ENCODE measurements around the gene PPARA. TPM values are rescaled to one million over a fixed set of nuclear protein-coding genes. Genes with fewer than 3 reads are reported as not detected.
"Not testable (repeated sequence)": the region's sequence is repeated elsewhere in the genome, so short reads cannot be mapped to it uniquely, and the experiment has no call there.

Gene PPARA
- polyA plus RNA-seq, 10 donors, result 15.9 to 25.7 (median 20.6) TPM

DNA sequence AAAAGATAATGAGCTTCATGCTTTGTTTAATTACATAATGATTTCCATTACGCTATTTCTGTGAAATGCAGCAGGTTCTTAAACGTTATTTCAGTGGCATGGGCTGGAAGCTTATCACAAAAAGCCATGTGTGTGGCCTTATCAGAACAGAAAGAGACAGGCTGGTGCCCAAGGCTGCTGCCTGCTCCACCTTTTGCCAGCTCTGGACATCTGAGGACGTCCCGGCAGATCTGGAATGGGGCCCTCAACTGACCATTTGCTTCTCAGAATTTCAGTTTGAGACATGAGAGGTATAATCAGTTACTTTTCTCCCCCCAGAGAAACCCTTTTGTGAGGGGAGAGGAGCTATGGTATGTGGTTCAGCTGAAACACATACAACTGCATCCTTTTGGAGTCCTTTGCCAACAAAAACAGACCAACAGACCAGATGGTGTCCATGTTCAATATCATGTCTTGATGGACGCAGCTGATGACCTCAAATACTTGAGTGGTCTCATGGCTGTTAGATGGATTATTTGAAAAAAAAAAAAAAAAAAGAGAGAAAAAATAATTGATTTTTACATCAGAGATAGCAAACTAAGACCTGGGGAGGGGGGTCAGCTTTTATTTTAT, 91.2 kb downstream of the PPARA start:
- DNase-seq, result no peak

DNA sequence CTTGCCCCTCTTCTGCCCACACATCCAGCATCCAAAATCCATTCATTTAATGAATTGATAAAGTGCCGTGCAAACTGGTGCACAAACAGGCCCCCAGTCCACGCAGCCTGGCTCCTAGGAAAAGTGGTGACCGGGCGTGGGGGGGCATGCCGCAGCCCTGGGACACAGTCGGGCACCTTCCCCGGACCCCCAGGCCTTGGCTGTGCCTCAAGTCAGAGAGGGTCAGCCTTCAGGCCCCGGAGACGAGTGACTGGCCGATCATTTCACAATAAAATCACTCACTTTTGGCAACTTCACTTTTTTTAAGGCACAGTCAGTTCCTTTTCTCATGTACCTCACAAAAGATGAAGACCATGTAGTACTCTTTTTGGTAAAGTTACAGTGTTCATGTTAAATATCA, 91.8 kb downstream of the PPARA start:
- no peak for DNase-seq

DNA sequence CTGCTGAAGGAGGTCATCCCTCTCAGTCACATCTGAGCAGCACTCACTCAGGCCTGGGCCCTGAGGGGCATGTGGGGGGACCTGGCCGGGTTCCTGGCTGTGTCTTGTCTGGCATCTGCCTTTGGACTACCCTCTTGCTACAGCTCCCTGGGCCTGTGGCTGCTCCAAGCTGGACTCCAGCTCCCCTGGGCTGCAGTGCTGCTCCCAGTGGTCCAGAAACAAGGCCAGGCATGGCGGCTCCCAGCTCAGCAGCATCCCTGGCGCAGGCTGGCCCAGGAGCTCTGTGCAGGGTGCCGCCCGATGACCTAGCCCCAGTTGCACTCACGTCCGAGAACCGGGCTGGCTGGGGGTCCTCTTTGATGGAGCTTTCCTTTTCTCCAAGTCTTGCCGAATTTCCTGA, 94.4 kb downstream of the PPARA start:
- DNase-seq, result no peak

DNA sequence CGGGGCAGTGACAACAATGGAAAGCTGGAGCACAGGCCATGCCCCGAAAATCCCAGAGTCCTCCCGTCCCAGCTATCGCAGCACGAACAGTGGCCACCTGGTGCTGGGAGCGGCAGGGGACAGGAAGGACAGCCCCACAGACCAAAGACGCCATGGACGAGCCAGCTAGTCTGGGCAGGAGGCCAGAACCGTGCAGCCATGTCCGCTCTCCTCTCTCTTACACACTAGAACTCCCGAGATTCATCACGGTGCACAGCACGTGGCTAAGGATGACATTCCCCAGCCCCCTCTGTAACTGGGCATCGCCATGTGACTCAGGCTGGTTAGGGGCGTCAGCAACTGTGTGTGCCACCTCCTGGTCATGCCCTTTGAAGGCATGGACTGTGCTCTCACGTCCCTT, 95.2 kb downstream of the PPARA start:
- peak; percentile 51 to 81 (median 69) for DNase-seq

DNA sequence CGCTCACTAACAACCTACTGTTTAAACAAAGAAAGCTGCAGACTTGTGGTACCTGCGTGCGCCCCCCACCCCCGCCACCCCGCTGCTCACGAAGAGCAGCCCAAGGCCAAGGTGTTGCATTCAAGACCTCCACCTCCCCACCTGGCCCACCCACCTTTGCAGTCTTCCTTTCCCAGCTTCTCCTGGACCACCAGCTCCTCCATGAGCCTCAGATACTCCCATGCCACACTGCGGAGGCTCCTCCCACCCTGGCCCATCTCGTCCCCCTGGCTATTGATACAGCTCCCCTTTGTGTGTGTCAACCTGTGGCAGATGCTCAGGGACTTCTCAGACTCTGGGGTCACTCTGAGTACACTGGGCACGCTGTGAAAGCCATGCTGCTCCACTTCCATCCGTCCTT, 95.9 kb downstream of the PPARA start:
- DNase-seq, result no peak

DNA sequence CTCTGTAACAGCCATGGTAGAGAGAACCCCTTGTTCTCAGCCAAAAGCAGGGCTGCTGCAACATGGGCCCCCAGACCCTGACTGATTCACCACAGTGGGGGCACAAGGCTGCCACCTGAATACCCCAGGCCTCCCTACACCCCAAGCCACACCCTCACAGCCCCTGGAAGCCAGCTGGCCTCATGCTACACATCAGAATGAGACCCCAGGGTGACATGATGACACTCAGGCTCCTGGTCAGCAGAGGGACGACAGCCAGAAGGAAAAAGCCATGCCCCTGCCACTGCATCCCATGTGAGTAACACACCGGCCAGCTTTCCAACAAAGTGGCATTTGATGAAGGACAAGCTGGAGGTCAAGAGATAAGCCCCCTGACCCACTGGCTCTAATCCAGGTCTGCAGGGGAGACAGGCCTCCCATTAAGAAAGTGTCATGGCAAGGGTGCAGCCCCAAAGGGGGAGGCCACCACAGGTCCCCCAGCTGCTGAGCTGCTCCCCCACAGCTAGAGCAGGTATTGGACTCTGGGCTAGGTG, 97.2 kb downstream of the PPARA start:
- no peak for DNase-seq

DNA sequence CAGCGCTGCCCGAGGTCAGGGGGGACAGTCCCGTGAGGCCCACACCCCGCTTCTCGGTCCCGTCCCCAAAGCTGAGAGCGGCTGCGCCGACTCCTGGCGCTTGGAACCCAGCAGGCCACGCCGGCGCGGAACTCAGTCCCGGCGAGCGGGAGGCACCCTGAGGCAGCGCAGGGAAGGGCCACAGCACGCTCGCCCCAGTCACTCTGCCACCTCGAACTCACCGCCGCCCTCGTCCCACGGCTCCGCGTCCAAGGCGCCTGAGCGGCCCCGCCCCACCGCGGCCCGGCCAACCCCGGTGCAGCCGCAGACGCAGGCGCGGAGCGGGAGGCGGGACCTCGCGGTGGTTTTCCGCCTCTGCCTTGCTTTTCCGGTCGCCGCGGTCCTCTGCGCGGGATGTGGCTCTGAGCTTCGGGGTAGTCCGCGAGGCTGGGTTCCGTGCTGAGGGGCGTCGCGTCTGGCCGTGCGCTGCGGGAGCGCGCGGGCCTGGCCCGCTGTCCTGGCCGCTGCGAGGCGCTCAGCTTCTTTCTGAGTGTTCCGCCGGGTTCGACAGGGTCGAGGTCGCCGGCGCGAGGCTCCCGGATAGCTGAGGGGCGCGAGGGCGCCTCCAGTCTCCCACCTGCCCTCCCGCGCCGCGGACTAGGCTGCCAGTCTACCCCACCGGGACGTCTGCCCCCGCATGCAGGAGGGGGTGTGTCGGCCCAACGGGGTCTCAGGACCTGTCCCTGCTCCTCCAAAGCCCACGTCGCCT, 99.9 kb downstream of the PPARA start, which contains the start of gene CDPF1:
TSS of gene CDPF1 (minus strand) at position 259 of the 748 bp plus-strand sequence. CDS start 2,009 bp downstream, outside the sequence.
- peak; percentile 88 to 96 (median 93) for DNase-seq

DNA sequence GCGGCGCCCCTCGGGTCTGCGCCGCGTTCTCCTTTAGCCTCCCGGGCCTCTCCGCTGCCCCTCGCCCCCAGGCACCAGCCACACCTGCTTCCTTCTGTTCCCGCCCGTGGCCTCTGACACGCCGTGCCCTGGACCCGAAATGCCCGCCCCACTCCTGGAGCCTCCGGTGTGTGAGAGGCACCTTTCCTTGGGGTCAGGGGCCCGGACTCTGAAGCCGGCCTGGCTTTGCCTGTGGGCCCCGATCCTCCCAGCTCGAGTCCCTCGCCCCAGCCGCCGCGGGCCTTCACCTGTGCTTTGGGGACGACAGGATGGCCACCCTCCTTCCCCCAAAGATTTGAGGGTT, 100.4 kb downstream of the PPARA start:
- no peak for DNase-seq

DNA sequence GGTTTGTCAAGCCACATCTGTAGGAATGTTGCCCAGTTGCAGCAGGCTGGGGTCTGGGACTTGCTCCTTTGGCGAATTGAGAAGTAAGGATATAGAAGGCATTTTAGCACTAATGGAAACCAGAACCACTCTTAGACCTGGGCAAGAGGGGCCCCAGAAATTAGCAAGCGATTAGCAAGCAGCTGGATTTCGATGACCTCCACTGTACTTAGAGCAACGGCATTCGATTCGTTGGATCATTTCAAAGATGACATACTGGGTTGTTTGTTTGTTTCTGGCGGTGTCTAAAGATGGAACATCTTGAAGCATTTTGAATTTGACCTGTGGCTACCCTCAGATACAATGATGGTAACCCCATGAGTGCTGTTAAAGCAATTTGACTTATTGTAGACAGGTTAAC, 100.9 kb downstream of the PPARA start:
- DNase-seq, result peak in 1 of 3 donors; percentile 34

DNA sequence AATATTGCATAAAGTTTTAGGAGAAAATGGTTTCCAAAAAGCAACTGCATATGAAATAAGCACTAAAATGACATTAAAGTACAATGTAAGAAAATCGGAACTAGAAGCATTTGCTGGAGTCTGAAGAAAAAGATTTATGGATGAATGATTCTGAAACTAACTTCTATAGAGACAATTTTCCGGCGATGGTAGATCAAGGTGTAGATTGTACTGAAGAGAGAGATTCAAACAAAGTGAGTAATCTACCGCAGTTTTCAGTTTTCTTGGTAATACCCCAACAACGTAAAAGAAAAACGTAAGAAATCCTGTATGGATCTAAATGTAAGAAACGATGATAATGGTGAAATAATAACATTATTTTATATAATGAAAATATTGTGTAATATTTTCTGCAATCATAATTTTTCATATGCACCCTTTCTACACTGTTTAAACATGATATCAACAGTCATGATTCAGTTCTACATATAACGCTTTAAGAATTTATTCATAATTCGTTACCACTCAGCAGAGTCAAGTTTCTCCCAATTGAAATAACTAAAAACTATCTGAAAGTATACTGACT, 101.6 kb downstream of the PPARA start:
- no peak for DNase-seq

DNA sequence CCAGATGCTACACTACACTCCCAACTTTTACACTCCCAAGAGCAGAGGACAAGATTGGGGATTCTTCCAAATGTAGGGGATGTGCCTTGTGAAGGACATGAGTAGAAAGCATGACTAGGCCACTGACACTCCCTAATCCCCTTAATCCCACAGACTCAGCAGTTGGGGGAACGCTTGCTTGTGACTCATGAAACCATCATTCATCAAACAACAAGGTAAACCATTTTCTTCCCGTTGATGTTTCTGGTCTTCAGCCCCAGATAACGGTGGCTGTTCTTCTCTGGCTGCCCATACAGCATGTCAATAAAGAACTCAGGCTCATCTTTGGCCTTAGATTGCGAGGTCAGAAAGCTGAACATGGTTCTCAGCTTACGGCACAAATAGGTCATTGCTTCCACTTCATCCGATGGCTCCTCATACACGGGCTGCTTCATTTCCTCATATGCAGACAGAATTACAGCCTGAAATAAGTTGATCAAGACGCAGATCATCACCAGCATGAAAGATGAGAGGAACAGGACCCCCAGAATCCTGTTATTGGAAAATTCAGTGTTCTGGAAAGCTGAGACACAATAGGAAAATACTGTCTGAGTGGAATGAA, 106.1 kb downstream of the PPARA start:
- DNase-seq, result no peak

DNA sequence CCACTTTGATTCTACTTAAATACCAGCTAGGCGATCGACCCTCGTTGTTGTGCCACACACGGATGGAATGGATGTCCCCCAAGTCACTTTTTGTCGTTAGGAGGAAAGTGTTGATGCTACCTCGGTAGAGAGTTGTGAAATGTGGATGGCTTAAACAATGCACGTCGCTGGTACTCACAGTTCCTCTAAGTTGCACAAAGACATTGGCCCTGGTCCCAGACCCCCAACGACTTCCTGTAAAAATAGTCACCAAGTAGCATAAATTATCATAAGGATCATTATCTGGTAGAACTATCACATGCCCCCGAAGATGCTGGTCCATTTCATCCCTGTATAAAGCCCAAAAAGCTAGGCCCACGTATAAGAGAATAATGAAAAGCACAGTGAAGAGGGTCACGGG, 109.0 kb downstream of the PPARA start:
- DNase-seq, result no peak

DNA sequence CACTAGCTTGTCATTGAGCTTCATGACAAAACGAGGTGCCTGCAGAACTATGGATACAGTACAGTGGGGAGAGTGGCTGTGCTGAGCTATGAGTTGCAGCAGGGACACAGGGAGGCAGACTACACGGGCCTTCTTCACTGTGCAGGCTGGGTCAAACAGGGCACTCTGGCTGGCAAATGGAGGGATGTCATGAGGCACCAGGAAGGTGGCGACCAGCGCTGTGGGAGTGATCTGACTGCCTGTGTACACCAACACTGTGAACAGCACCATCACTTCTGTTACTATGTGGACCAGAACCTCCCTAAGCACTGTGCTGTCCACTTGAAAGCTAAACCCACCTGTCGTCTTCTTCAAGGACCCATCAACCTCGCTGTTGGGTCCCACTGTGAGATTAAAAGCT, 109.7 kb downstream of the PPARA start:
- DNase-seq, result no peak

DNA sequence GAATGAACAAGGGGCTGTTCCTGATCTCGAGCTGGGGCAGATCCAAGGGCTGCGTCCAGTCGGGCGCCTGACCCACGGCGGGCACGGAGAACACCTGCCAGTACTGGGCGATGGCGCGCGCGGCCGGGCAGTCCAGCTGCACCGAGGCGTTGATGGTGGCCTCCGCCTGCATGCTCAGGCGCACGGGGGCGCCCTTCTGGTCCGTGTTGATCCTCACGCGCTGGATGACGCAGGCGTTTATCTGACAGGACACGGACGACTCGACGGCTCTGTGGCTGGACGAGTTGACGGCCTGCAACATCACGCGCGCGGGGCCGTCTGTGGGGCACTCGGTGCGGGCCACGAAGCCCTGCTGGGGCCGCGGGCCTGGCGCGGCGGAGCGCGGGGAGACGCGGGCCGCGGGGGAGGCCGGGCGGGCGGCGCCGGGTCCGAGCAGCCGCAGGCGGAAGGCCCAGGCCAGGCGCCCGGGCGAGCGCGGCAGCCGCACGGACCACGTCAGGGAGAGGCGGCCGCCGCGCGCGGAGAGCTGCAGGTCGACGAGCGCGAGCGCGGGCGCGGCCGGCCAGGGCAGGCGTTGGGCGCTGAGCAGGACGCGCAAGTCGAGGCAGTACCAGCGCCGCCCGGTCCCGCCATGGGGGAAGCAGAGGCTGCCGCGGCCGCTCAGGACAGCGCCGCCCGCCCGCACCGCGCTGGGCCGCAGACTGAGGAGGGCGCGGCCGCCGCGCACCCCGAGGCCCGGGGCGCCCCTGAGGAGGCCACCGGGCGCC, 112.3 kb downstream of the PPARA start:
- DNase-seq, result peak; percentile 27 to 65 (median 41)

DNA sequence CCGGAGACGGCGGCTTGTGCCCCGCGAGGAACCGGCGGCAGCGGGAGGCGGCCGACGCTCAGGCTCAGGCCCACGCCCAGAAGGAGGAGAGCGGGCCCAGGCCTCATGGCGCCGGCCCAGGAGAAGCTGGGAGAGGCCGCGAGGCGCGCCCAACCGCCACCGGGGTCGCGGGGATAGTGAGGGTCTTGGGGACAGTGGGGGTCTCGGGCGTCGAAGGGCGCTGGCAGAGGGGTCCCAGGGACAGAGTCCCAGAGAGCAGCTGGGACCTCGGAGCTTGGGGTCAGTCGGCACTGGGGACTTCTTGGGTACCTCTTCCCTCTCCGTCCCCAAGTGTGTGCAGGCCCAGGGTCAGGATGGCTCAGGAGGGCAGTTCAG, 112.9 kb downstream of the PPARA start, which contains the start of gene PKDREJ:
TSS of gene PKDREJ (minus strand) at position 128 of the 375 bp plus-strand sequence. CDS start at position 107, 21 bp downstream.
- DNase-seq, result no peak

DNA sequence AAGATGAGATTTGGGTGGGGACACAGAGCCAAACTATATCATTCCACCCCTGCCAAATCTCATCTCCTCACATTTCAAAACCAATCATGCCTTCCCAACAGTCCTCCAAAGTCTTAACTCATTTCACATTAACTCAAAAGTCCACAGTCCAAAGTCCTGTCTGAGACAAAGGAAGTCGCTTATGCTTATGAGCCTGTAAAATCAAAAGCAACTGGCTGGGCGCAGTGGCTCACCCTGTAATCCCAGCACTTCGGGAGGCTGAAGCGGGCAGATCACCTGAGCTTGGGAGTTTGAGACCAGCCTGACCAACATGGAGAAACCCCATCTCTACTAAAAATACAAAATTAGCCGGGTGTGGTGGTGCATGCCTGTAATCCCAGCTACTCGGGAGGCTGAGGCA, 114.2 kb downstream of the PPARA start:
- DNase-seq, result not testable (repeated sequence)

DNA sequence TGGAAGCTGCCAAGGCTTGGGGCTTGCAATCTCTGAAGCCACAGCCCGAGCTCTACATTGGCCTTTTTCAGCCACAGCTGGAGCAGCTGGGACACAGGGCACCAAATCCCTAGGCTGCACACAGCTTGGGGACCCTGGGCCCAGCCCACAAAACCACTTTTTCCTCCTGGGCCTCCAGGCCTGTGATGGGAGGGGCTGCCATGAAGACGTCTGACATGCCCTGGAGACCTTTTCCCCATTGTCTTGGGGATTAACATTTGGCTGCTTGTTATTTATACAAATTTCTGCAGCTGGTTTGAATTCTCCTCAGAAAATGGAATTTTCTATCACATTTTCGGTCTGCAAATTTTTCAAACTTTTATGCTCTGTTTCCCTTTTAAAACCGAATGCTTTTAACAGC, 115.3 kb downstream of the PPARA start:
- not testable (repeated sequence) for DNase-seq

DNA sequence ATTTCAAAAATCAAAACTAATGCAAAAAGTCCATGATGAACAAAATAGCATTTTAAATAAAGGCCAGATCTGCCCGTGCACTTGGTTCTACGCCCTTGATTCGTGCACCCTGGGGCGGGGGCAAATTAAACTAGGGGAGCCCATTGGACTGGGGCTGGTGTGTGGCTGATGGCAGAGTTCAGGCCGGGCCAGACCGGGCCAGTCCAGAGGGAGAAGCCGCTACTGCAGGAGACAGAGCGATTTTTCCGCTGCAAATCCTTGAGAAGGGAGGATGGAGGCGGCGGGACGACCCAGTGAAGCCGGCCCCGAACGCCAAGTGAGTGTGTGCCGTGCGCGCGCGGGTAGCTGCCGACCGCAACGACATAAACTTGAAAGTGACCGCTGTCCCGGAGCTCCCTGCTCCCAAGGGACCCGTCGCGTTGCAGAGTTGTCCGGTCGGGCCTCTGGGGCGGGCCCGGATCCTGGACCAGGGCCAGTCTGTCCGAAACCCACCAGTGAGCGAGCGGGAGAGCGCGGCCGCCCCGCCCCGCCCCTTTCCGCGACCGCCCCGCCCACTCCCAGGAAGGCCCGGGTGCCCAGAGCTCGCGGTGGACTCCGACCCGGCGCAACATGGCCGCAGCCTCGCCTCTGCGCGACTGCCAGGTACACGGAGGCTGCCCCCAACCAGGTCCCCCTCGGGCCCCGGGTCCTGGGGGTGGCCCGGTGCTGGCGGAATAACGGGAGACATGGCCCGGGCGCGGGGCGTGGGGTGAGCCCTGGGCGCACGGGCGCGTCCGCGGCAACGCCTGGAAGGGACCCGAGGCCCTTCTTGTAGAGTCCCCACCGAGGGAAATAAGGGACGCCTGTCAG, 117.3 kb downstream of the PPARA start, which contains the start of gene TTC38:
TSS of gene TTC38 (plus strand) at position 578 of the 849 bp plus-strand sequence. CDS start at position 610, 32 bp downstream.
- DNase-seq, result peak; percentile 84 to 95 (median 89)

DNA sequence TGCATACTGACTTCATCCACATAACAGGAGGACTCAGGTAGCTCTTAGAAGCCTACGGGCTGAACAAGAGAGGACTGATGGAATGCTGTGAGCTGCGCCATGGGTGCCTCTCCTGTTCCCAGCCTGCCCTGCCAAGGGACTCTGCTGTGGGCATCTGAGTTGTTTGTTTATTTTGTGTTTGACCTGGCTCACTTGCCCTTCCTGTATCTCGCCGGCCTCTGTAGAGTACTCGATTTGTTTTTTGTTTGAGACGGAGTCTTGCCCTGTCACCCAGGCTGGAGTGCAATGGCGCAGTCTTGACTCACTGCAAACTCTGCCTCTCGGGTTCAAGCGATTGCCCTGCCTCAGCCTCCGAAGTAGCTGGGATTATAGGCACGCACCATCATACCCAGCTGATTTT, 119.2 kb downstream of the PPARA start:
- no peak for DNase-seq

DNA sequence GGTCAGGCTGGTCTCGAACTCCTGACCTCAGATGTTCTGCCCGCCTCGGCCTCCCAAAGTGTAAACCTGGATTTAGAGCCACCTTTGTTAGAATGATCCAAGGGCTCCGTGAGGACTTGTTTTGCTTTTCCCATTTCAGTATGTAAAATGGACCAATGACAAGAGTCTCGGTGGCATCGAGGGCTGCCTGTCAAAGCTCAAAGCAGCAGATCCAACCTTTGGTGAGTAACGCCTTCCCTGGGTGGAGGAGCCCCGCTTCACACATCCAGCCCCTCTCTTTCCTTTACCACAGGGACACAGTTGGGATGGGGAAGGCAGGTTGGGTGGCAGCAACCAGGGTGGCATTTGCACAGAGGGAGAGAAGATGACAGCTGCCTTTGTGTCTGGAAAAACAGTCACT, 121.9 kb downstream of the PPARA start:
- no peak for DNase-seq
